ENCODE data around the gene MYRIP.
"Not testable (repeated sequence)": the region's sequence is repeated elsewhere in the genome, so short reads cannot be mapped to it uniquely, and the experiment has no call there.

Gene MYRIP

GRCh38 chr3:39805650-39806049 lies 3.8 kb upstream of the MYRIP start:
- DNase-seq (ENCODE audit: extremely low read depth in 1 of 2, low read depth in 1 of 2): no peak

- DNase-seq (ENCODE audit: extremely low read depth in 1 of 2, low read depth in 1 of 2): no peak
These were observed 2.6 kb upstream of the MYRIP start for GRCh38 chr3:39806820-39807219.

- no peak for DNase-seq (ENCODE audit: extremely low read depth in 1 of 2, low read depth in 1 of 2)
These were observed 785 bp upstream of the MYRIP start for GRCh38 chr3:39808467-39809180.

- no peak for DNase-seq (ENCODE audit: extremely low read depth in 1 of 2, low read depth in 1 of 2)
These were observed 686 bp downstream of the MYRIP start for GRCh38 chr3:39809995-39810595.

GRCh38 chr3:39810647-39811161 lies 1.3 kb downstream of the MYRIP start:
- DNase-seq (ENCODE audit: extremely low read depth in 1 of 2, low read depth in 1 of 2): no peak

GRCh38 chr3:39811561-39811960 lies 2.2 kb downstream of the MYRIP start:
- DNase-seq (ENCODE audit: extremely low read depth in 1 of 2, low read depth in 1 of 2): no peak

- no peak for DNase-seq (ENCODE audit: extremely low read depth in 1 of 2, low read depth in 1 of 2)
These were observed 3.1 kb downstream of the MYRIP start for GRCh38 chr3:39812537-39812936.

- DNase-seq (ENCODE audit: extremely low read depth in 1 of 2, low read depth in 1 of 2): no peak
These were observed 4.6 kb downstream of the MYRIP start for GRCh38 chr3:39814007-39814406.

GRCh38 chr3:39819899-39820298 lies 10.5 kb downstream of the MYRIP start:
- no peak for DNase-seq (ENCODE audit: extremely low read depth in 1 of 2, low read depth in 1 of 2)

GRCh38 chr3:39833764-39834163 lies 24.4 kb downstream of the MYRIP start:
- DNase-seq (ENCODE audit: extremely low read depth in 1 of 2, low read depth in 1 of 2): not testable (repeated sequence)

- DNase-seq (ENCODE audit: extremely low read depth in 1 of 2, low read depth in 1 of 2): no peak
These were observed 30.1 kb downstream of the MYRIP start for GRCh38 chr3:39839484-39839883.

- DNase-seq (ENCODE audit: extremely low read depth in 1 of 2, low read depth in 1 of 2): no peak
These were observed 34.0 kb downstream of the MYRIP start for GRCh38 chr3:39843440-39843839.

- no peak for DNase-seq (ENCODE audit: extremely low read depth in 1 of 2, low read depth in 1 of 2)
These were observed 39.0 kb downstream of the MYRIP start for GRCh38 chr3:39848365-39848764.

- no peak for DNase-seq (ENCODE audit: extremely low read depth in 1 of 2, low read depth in 1 of 2)
These were observed 40.7 kb downstream of the MYRIP start for GRCh38 chr3:39849992-39850715.

GRCh38 chr3:39850716-39851032 lies 41.3 kb downstream of the MYRIP start:
- no peak for DNase-seq (ENCODE audit: extremely low read depth in 1 of 2, low read depth in 1 of 2)

GRCh38 chr3:39855517-39855916 lies 46.1 kb downstream of the MYRIP start:
- no peak for DNase-seq (ENCODE audit: extremely low read depth in 1 of 2, low read depth in 1 of 2)

GRCh38 chr3:39869890-39870289 lies 60.5 kb downstream of the MYRIP start:
- DNase-seq (ENCODE audit: extremely low read depth in 1 of 2, low read depth in 1 of 2): no peak

- DNase-seq (ENCODE audit: extremely low read depth in 1 of 2, low read depth in 1 of 2): no peak
These were observed 61.3 kb downstream of the MYRIP start for GRCh38 chr3:39870706-39871105.

GRCh38 chr3:39879581-39879980 lies 70.2 kb downstream of the MYRIP start:
- DNase-seq (ENCODE audit: extremely low read depth in 1 of 2, low read depth in 1 of 2): no peak

- DNase-seq (ENCODE audit: extremely low read depth in 1 of 2, low read depth in 1 of 2): no peak
These were observed 72.7 kb downstream of the MYRIP start for GRCh38 chr3:39882111-39882510.

GRCh38 chr3:39892068-39892467 lies 82.7 kb downstream of the MYRIP start:
- DNase-seq (ENCODE audit: extremely low read depth in 1 of 2, low read depth in 1 of 2): no peak

GRCh38 chr3:39896184-39896583 lies 86.8 kb downstream of the MYRIP start:
- no peak for DNase-seq (ENCODE audit: extremely low read depth in 1 of 2, low read depth in 1 of 2)
